MCF 10A (cell line): ENCODE data around the gene VEGFA. TPM values are rescaled to one million over a fixed set of nuclear protein-coding genes. Genes with fewer than 3 reads are reported as not detected.

Experiments
- BruUV-seq: library from RNA; stranded (reverse); fragments of 400-500 nt; replicated peaks from 2 replicates; lab custom pipeline; 2021; lab: Mats Ljungman, UMichigan
- CTCF ChIA-PET: fragments of 300-600 bp; sonication (Branson Sonifier 250); formaldehyde crosslinking; extraction: SDS; loops from one replicate; lab custom pipeline; 2021; ENCODE audit warnings: antibody characterized with exemption, inconsistent platforms; lab: Yijun Ruan, JAX
- POLR2A ChIA-PET: fragments of 300-600, 350-650 bp; sonication (Branson Sonifier 250); formaldehyde crosslinking; extraction: SDS; loops from one replicate; lab custom pipeline; 2020; ENCODE audit warnings: antibody characterized with exemption, inconsistent platforms; lab: Yijun Ruan, JAX
- DNase-seq: peaks from one replicate; pipeline ENCODE4 v3.0.0-alpha.2; 2018; ENCODE audit not compliant: unreplicated experiment
- H3K27ac Mint-ChIP-seq: one replicate; pipeline ENCODE4 v1.8.0; 2022; ENCODE audit warnings: mild to moderate bottlenecking, low read depth, mixed read lengths; ENCODE audit not compliant: unreplicated experiment
- H3K27me3 Mint-ChIP-seq: one replicate; pipeline ENCODE4 v1.8.0; 2022; ENCODE audit warnings: mixed read lengths; ENCODE audit not compliant: insufficient read depth, unreplicated experiment
- H3K36me3 Mint-ChIP-seq: one replicate; pipeline ENCODE4 v1.8.0; 2022; ENCODE audit warnings: mild to moderate bottlenecking, moderate library complexity, mixed read lengths; ENCODE audit not compliant: insufficient read depth, unreplicated experiment
- H3K4me1 Mint-ChIP-seq: one replicate; pipeline ENCODE4 v1.8.0; 2022; ENCODE audit warnings: mixed read lengths; ENCODE audit not compliant: insufficient read depth, unreplicated experiment
- H3K4me3 Mint-ChIP-seq: one replicate; pipeline ENCODE4 v1.8.0; 2022; ENCODE audit warnings: mild to moderate bottlenecking, moderate library complexity, mixed read lengths; ENCODE audit not compliant: unreplicated experiment
- H3K9me3 Mint-ChIP-seq: one replicate; pipeline ENCODE4 v1.8.0; 2022; ENCODE audit warnings: mixed read lengths; ENCODE audit not compliant: unreplicated experiment
- CTCF ChIP-seq: fragments of 200-600 bp; IDR thresholded peaks from one replicate; pipeline ENCODE4 v1.8.0; 2022; ENCODE audit warnings: antibody characterized with exemption, mild to moderate bottlenecking; ENCODE audit not compliant: unreplicated experiment
- intact Hi-C: fragments of 100-400 bp; cut with micrococcal nuclease; formaldehyde crosslinking; loops from 2 replicates; pipeline ENCODE4 v1.14.1; 2022
- total RNA-seq: library from RNA; stranded (reverse); gene quantifications from 2 replicates; pipeline ENCODE4 v1.2.3, GENCODE V29; 2022

Gene VEGFA
- total RNA-seq, 1 experiment from 2014 or later, result 265 TPM

- no peak for DNase-seq
- CTCF ChIA-PET, result interaction anchor here (0.6 to 1.1 kb wide), 5 partner anchors 10 to 295 kb away, joined by 3 to 5 read pairs (median 3); no protein-coding TSS in a partner anchor
- Mint-ChIP-seq H3K36me3 (peaks cover 50% of the 10 kb centered on the region), H3K27me3 (no peaks in the 10 kb centered on the region), H3K9me3 (no peaks in the 10 kb centered on the region), H3K4me3 (no peak overlapping the region), H3K4me1 (peaks cover 39% of the 10 kb centered on the region), H3K27ac (no peak overlapping the region)
- TF ChIP-seq CTCF, result no peak
- POLR2A ChIA-PET, result interaction anchor here (0.6 kb wide), 1 partner anchor 412 kb away, joined by 3 read pairs; no protein-coding TSS in a partner anchor
- intact Hi-C loops, result loop anchor here (10.0 kb wide), 1 partner anchor 466 kb away; the partner anchor contains the start of gene HSP90AB1
- BruUV-seq, result no TSS peak
These were observed 9.2 kb downstream of the VEGFA start for GRCh38 chr6:43778976-43779851.

- CTCF ChIA-PET, result interaction anchor here (1.0 kb wide), 1 partner anchor 294 kb away, joined by 3 read pairs; no protein-coding TSS in a partner anchor
- H3K27me3 Mint-ChIP-seq, result no peaks in the 10 kb centered on the region
- H3K4me3 Mint-ChIP-seq, result no peak overlapping the region
- intact Hi-C loops, result loop anchor here (10.0 kb wide), 1 partner anchor 465 kb away; the partner anchor contains the start of gene HSP90AB1
- DNase-seq, result no peak
- no peak for TF ChIP-seq CTCF
- BruUV-seq, result no TSS peak
- H3K27ac Mint-ChIP-seq, result no peak overlapping the region
- H3K36me3 Mint-ChIP-seq, result peaks cover 56% of the 10 kb centered on the region
- POLR2A ChIA-PET, result no interaction called here
- H3K4me1 Mint-ChIP-seq, result peaks cover 33% of the 10 kb centered on the region
- H3K9me3 Mint-ChIP-seq, result no peaks in the 10 kb centered on the region
These were observed 9.8 kb downstream of the VEGFA start for GRCh38 chr6:43779852-43780236.

GRCh38 chr6:43780293-43780692 is 10.3 kb downstream of the VEGFA start:
- ChIA-PET POLR2A (no interaction called here), CTCF (no interaction called here)
- DNase-seq, result no peak
- H3K4me3 Mint-ChIP-seq, result no peak overlapping the region
- no peak for TF ChIP-seq CTCF
- peaks cover 56% of the 10 kb centered on the region for H3K36me3 Mint-ChIP-seq
- no peaks in the 10 kb centered on the region for H3K27me3 Mint-ChIP-seq
- peaks cover 29% of the 10 kb centered on the region for H3K4me1 Mint-ChIP-seq
- H3K27ac Mint-ChIP-seq, result no peak overlapping the region
- no peaks in the 10 kb centered on the region for H3K9me3 Mint-ChIP-seq
- intact Hi-C loops, result no loop called here
- BruUV-seq, result no TSS peak
